CD1c-positive myeloid dendritic cell (primary cell): ENCODE data around the gene NEURL4.
"Not testable (repeated sequence)": the region's sequence is repeated elsewhere in the genome, so short reads cannot be mapped to it uniquely, and the experiment has no call there.

ENCODE experiments used
- DNase-seq: peaks from one replicate; pipeline ENCODE4 v3.0.0-alpha.2; 2016; ENCODE audit errors: extremely low spot score

Gene NEURL4

DNA sequence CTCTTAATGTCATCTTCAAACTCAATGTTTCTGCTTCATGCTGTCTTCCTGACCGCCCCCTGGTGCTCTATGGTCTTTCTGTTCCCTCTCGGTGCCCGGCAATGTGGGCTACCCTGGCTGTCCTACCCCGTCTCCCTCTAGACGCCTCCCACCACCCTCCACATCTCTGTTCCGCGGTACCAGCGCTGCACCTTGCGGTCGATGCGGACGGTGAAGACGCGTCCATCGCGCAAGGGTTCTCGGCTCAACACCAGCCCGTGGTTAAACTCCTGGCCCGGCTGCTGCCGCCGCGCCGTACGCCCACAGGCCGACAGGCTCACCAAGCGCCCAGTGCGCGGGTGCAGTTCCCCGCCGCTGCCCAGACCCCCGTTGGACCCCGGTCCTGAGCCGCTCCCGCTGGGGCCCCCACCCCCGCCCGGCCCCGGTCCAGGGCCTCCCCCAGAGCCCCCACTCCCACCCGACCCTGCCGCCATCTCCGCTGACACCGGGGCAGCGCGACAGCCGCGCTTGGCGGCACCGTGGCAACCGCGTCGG, at the start of gene NEURL4:
TSS of gene NEURL4 (minus strand) at position 496 of the 534 bp plus-strand sequence. CDS start at position 473, 23 bp downstream.
- no peak for DNase-seq

DNA sequence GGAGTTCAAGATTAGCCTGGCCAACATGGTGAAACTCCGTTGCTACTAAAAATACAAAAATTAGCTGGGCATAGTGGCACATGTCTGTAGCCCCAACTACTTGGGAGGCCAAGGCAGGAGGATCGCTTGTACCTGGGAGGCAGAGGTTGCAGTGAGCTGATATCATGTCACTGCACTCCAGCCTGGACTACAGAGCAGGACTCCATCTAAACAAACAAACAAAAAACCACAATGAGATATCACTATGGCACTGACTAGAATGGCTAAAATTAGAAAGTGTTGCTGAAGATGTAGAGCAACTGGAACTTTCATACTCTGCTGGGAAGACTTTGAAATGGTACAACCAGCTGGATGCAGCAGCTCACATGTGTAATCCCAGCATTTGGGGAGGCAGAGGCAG, 45.2 kb upstream of the NEURL4 start:
- DNase-seq = no peak

DNA sequence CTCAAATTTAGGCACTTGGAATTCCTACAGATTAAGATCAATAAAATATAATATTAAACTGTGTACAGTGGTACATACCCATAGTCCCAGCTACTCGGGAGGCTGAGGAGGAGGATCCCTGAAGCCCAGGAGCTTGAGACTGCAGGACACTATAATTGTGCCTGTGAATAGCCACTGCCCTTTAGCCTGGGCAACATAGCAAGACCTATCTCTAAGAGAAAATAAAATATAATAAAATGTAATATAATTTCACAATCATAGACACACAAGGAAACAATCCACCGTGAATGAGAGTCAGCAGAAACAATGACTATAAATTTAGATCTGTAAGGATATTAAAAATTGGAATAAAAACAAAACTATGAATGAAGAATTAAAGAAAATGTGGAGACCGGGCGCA, 41.7 kb upstream of the NEURL4 start:
- no peak for DNase-seq

DNA sequence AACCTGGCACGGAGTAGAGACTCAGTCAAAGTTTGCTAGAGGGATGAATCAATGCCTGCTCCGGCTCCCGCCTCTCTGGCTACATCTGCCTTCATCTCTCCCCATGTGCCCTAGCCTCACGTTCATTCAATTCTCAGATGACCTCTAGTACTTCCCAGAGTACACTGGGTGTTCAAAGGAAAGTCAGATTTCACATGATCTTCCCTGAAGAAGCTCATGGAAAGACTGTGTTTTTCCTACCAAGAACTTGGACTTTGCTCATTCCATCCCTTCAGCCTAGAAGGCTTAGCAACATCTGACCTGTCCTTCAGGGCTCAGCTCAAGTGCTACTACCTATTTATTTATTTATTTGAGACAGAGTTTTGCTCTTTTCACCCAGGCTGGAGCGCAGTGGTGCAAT, 40.7 kb upstream of the NEURL4 start:
- DNase-seq = no peak

DNA sequence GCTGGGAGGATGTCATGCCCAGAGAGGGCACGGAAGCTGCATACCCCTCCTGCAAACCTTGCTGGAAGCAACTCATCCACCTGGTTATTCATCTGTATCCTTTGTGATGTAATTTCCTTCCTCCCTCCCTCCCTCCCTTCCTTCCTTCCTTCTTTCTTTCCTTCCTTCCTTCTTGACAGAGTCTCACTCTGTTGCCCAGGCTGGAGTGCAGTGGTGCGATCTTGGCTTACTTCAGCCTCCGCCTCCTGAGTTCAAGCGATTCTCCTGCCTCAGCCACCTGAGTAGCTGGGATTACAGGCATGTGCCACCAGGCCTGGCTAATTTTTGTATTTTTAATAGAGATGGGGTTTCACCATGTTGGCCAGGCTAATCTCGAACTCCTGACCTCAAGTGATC, 39.5 kb upstream of the NEURL4 start:
- DNase-seq = not testable (repeated sequence)

DNA sequence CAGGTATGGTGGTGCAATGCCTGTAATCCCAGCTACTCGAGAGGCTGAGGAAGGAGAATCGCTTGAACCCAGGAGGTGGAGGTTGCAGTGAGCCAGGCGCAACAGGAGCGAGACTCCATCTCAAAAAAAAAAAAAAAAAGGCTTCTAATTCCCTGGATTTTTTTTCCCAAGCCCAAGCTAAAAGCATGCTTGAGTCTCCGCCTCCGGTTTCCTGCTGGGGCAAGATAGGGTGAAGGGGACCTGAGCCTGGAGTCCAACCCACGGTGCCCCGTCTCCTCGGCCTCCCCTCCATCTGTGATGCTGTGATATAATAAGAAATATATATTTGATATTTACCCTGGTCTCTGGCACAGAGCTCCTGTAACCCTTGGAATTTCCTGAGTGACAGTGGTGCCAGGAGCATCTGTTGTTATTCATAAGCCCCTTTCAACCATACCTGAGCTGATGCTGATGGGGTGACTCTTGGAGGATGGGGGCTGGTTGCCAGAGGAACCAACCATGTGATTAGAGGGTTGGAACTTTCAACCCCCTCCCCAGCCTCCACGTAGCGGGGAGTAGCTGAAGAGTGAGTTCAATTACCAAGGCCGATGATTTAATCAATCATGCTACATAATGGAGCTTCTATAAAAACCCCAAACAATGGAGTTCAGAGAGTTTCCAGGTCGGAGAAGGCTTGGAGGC, 38.9 kb upstream of the NEURL4 start:
- no peak for DNase-seq

DNA sequence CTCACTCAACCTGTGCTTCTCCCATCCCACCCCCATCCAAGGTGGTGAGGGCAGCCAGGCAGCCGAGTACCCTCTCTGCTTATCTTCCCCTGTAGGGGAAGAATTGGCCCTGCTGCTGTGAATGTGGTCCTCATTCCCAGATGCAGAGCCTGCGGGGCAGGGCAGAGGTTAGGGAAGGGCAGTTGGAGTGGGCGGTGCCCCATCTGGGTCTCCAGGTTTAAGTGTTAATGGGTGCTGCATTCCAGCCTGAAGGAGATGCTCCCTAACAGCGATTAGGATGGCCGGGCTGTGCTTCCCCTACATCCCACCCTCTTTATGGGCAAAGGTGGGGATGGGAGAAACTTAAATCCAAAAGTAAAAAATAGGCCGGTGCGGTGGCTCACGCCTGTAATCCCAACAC, 37.9 kb upstream of the NEURL4 start:
- no peak for DNase-seq

DNA sequence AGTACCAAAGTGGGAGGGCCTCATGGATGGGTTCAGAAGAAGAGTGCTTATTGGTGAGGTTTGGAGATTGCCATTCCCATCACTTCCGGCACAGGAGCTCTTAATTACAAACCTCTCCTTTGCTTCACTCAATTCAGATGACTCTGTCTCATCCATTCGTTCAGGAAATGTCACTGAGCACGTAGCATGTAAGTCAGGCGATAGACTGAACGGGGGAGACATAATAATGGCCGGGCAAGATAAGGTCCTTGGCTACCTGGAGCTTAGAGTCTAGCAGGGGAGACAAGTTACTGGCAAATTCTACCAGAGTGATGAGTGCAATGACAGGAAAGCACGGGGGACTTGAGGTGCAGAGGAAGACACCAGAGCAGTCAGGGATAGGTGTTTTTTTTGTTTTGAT, 36.8 kb upstream of the NEURL4 start:
- DNase-seq = not testable (repeated sequence)

DNA sequence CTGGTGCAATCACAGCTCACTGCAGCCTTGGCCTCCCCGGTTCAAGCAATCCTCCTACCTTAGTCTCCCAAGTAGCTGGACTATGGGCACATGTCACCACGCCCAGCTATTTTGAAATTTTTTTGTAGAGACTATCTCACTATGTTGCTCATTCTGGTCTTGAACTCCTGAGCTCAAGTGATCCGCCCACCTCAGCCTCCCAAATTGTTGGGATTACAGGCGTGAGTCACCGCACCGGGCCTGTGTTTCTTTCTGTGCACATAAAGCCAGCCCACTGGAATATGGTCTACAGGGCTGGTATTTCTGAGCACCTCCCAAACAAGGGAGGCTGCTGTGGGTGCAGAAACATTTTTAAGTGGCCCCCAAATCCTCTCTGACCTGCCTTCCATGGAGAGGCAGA, 34.2 kb upstream of the NEURL4 start:
- no peak for DNase-seq

DNA sequence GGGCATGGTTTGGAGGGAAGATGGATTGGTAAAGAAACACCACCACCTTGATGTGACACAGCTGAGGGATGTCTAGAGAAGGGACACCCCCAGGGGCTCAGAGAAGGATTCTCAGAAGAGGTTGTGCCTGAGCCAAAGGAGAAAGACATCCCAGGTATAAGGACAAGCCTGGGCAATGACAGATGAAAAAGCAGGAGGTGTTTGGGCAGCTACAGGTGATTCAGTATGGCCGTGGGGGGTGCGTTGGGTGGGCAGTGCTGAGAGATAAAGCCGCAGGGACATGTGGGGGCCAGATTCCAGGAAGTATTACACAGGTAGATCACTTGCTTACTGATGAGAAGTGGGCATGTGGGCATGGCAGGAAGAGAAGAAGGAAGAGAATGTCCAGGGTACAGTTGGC, 32.8 kb upstream of the NEURL4 start:
- no peak for DNase-seq

DNA sequence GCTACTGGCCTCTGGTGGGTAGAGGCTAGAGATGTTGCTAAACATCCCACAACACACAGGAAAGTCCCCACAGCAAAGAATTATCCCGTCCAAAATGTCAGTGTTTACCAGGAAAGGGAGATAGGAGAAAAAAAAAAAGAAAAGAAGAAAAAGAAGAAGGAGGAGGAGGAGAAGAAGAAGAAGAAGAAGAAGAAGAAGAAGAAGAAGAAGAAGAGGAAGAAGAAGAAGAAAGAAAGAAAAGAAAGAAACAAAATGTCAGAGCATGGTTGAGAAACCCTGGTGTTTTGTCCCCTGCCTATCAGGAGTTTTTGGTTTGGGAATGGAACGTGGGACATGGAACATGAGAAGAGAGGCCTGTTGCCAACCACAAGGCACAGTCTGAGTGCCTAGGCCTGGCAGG, 28.2 kb upstream of the NEURL4 start:
- no peak for DNase-seq

DNA sequence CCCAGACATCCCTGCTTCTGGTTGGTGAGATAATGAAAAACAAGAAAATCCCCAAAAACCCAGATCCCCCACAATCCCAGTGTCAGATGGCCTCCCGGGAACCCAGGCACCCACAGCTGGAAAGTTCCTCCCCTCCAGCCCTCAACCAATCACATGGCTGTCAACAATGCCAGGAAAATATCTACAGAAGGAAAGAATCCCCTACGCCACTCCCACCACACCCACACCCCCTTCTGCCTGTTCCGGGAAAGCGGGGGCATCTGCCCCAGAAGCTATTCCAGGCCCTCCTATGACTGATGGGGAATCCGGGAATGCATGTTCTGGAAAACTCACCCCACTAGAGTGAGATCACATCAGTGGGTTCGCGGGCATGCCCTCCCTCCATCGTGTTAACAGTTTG, 27.6 kb upstream of the NEURL4 start:
- DNase-seq = no peak

DNA sequence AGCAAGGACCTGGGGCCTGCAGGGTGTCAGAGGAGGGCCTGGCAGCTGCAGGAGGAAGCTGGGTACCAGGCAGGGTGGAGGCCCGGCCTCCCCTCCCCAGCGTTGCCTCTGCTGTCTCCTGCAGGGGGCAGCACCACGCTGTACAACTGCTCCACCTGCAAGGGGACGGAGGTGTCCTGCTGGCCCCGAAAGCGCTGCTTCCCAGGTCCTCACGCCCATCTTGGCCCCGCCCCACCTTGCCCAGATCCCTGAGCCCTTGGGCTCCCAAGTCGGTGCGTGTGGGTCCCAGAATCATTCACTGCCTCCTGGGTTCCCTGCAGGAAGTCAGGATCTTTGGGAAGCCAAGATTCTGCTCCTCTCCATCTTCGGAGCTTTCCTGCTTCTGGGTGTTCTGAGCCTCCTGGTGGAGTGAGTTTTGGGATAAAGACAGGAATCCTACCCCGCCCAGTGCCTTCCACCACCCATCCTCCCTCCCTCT, 27.0 kb upstream of the NEURL4 start:
- DNase-seq = peak; percentile 83

DNA sequence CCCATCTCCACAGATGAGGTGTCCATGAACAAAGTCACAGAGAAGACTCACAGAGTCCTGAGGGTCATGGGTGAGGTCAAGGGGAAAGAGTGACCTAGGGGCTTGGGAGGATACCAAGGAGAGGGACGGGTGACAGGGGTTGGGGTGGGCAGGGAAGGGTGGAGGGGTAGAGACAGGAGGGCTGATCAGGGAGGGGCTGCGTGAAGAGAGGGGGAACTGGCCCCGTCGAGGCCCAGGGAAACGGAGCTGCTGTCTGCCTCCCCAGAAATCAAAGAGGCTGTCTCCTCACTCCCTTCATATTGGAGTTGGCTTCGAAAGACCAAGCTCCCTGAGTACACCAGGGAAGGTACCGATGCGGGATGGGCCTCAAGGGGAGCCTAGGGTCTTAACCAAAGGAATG, 26.4 kb upstream of the NEURL4 start:
- DNase-seq = no peak

DNA sequence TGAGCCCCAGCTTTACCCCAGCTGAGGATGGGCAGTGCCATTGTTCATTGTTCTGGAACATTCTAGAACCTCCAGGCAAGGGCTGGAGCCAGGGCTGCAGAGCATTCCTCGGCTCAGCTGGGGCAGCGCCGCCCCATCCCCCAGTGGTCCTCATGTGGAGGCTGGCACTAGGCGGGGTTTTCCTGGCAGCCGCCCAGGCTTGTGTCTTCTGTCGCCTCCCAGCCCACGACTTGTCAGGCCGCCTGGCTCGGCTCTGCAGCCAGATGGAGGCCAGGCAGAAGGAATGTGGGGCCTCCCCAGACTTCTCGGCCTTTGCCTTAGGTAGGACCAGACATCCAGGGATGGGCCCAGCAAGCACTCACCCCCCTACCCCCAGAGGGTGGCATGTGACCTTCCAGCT, 25.9 kb upstream of the NEURL4 start, which contains the start of gene TMEM95:
TSS of gene TMEM95 (plus strand) at position 104 of the 400 bp plus-strand sequence. CDS start at position 153, 49 bp downstream.
- no peak for DNase-seq

DNA sequence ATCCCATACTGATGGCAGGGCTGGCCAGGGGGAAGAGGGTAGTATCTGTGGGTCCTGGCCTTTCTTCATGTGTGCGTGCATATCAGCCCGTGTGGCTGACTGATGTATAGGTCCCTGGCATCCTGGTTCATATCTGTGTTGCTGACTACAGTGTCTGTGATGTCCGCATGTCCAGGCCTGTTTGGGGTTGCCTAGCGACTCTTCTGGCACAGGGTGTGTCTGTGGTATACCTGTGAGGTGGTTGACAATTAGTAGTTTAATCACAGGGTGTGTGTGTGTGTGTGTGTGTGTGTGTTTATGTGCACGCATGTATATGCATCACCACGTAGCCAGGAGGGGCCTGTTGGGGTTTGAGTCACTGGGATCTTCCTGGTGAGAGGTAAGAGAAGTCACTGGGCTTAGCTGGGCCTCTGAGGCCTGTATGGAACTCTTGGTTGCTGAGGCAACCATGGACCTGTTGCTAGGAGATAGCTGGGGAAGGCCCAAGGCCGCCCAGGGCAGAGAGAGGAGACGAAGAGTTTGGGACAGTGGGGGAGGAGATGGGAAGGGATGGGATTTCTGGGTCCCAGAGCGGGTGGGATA, 25.2 kb upstream of the NEURL4 start:
- no peak for DNase-seq

DNA sequence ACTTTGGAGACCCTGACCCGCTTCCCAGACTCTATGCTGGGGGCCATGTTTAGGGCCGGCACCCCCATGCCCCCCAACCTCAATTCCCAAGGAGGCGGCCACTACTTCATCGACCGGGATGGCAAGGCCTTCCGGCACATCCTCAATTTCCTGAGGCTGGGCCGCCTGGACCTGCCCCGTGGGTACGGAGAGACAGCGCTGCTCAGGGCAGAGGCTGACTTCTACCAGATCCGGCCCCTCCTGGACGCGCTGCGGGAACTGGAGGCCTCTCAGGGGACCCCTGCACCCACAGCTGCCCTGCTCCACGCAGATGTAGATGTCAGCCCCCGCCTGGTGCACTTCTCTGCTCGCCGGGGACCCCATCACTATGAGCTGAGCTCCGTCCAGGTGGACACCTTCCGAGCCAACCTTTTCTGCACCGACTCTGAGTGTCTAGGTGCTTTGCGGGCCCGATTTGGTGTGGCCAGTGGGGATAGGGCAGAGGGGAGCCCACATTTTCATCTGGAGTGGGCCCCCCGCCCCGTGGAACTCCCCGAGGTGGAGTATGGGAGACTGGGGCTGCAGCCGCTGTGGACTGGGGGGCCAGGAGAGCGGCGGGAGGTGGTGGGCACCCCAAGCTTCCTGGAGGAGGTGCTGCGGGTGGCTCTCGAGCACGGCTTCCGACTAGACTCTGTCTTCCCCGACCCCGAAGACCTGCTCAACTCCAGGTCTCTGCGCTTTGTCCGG, 23.9 kb upstream of the NEURL4 start:
- no peak for DNase-seq

DNA sequence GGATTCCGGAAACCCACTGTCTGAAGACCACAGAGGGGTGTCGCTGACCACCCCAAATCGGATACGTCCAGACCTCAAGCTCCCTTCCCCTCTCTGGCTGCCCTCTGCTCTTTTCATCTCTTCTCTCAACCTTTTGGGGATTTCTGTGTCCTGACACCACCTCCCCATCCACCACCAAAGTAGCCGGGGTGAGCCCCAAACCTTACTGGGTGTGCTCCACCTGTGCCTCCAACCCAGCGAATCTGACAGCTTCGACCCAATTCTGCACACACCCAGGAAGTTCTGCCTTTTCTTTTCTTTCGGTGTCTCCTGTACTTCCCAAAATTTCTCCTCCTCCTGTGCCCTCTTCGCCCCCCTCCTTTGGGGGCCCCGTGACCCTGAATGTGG, 23.4 kb upstream of the NEURL4 start:
- no peak for DNase-seq

DNA sequence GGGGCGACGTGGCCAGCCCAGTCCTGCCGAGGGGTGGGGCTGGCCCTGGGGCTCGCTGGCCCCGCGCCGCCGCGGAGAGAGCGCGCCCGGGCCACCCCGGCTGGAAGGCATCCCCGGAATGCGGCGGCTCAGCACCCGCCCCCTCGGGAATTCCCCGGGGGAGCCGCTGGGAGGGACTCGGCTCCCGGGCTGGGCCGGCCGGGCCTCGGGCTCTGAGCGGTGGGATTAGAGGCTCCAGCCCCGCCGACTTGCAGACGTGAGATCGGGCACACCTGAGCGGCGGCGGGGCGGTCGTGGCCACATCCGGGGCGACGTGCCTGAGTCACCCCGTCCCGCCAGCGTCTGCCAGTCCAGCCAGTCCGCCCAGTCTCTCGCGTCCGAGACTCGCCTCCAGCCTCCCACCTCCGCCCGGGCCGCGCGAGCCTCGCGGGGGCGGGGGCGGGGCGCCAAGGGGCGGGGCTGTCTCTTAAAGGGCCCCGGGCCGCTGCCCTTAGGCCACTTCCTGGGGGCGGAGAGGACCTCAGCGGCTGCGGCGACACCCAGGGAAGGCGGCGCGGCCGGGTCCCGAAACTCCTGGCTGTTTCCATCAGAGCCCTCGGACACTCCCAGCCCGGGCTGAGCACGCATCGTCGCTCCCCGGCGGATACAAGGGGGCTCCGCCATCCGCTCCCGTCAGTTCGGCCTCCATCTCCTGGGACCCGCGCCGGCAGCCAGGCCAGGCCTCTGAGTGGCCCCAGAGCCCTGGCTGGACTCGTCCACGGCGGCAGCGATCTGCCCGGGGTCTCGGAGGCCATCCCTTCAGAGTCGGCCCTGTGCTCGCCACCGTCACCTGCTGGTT, 22.7 kb upstream of the NEURL4 start, which contains the start of gene KCTD11:
TSS of gene KCTD11 (plus strand) at position 498 of the 838 bp plus-strand sequence.
- peak; percentile 90 for DNase-seq

DNA sequence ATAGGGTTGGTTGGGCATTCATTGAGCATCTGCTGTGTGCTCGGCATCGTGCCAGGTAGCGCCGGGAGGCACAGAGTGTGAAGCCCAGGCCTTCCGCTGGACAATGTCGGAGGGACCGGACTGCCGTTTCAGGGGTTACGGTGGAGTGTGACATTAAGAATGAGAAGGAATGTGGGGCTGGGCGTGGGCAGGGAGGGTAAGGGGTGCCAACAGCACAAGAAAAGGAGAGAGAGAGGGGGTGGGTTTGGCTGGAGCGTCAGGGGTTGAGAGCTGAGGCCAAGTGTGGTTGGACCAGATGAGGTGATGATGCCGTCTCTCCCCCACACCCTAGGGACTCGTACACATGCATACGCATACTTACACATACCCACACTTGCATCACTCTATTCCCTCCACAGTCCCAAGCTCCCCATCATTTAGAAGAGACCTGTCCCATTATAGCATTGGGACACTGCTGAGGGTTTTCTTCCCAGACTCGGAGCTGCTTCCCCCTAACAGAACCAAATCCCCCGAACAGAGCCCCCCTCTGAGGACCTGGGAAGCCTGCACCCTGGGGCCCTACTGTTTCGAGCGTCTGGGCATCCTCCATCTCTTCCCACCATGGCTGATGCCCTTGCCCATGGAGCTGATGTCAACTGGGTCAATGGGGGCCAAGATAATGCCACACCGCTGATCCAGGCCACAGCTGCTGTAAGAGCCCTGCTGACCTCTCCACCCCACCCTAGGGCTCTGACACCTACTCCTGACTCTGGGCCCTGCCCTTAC, 19.5 kb upstream of the NEURL4 start:
- no peak for DNase-seq
